Measurements from ENCODE around the gene MTCH1. TPM values are rescaled to one million over a fixed set of nuclear protein-coding genes. Genes with fewer than 3 reads are reported as not detected.

The MTCH1 gene
- total and polyA plus RNA-seq, 10 of the 15 experiments (the other 5 are each of a cell fraction or from before 2014, with no cell fraction given): 7.2 to 128 (median 85.2) TPM

GRCh38 chr6:37025621-37026466 lies 39.8 kb upstream of the MTCH1 start (continued):
- TF ChIP-seq WRNIP1 (IDR thresholded peaks at IDR 0.05; ENCODE audit: borderline replicate concordance, low read depth, low read length): no peak
- no peak for TF ChIP-seq TCF12 (IDR thresholded peaks at IDR 0.05; ENCODE audit: low read depth, low read length)
- no peak for TF ChIP-seq FOS (IDR thresholded peaks at IDR 0.05; ENCODE audit: borderline replicate concordance, extremely low read depth, insufficient read length)
- TF ChIP-seq ZBTB11 (CRISPR knock-in tag; IDR thresholded peaks at IDR 0.05): no peak
- TF ChIP-seq USF2 (IDR thresholded peaks at IDR 0.05; ENCODE audit: borderline replicate concordance, low read depth, low read length): no peak
- TF ChIP-seq ZNF592 (IDR thresholded peaks at IDR 0.05): no peak
- TF ChIP-seq ZBTB4 (CRISPR knock-in tag; IDR thresholded peaks at IDR 0.05): no peak
- TF ChIP-seq CBX5 (IDR thresholded peaks at IDR 0.05; ENCODE audit: low read depth): no peak
- TF ChIP-seq MAX (IDR thresholded peaks at IDR 0.05; ENCODE audit: low read depth, low read length): no peak
- no peak for TF ChIP-seq ZNF622 (IDR thresholded peaks at IDR 0.05)
- TF ChIP-seq PKNOX1 (IDR thresholded peaks at IDR 0.05): no peak
- no peak for TF ChIP-seq HDGF (IDR thresholded peaks at IDR 0.05)
